Measurements from ENCODE around the gene RNF220.

DNA sequence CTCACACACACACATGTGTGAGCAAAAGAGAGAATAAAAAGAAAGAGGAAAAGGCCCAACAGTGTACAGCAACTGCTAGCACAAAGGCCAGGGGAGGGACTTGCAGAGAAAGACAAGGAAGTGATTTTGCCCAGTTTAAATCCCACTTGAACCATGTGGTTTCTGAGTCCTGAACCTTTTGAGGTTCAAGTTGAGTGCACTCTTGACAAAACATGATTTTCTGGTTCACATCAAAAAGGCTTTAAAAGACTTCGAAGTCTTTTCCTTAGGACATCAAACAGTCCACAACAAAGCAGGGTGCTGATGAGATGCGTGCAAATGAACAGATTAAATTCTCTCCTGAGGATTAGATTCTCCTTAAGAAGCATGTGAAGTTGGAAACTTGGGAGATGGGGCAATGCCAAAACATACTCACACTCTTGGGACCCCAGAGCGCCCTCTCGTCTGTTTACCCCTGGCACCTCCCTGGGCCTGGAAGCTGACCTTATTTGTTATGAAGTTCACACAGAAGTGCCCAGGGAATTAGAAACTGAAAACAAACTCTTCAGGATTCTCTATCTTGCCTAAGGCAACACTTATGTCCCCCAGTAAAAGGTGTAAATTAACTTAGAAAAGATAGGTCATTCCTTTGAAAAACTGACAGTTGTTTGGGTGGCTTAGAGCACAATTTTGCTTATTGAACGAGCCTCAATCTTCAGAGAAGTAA, 31.5 kb downstream of the RNF220 start:
- TF ChIP-seq POLR2A (IDR thresholded peaks at IDR 0.05) (no peak), EP300 (IDR thresholded peaks at IDR 0.05) (no peak)
- TF ChIP-seq, protein P1, sequence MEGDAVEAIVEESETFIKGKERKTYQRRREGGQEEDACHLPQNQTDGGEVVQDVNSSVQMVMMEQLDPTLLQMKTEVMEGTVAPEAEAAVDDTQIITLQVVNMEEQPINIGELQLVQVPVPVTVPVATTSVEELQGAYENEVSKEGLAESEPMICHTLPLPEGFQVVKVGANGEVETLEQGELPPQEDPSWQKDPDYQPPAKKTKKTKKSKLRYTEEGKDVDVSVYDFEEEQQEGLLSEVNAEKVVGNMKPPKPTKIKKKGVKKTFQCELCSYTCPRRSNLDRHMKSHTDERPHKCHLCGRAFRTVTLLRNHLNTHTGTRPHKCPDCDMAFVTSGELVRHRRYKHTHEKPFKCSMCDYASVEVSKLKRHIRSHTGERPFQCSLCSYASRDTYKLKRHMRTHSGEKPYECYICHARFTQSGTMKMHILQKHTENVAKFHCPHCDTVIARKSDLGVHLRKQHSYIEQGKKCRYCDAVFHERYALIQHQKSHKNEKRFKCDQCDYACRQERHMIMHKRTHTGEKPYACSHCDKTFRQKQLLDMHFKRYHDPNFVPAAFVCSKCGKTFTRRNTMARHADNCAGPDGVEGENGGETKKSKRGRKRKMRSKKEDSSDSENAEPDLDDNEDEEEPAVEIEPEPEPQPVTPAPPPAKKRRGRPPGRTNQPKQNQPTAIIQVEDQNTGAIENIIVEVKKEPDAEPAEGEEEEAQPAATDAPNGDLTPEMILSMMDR (IDR thresholded peaks at IDR 0.05) = no peak
